ENCODE measurements around the gene CCDC159.

DNA sequence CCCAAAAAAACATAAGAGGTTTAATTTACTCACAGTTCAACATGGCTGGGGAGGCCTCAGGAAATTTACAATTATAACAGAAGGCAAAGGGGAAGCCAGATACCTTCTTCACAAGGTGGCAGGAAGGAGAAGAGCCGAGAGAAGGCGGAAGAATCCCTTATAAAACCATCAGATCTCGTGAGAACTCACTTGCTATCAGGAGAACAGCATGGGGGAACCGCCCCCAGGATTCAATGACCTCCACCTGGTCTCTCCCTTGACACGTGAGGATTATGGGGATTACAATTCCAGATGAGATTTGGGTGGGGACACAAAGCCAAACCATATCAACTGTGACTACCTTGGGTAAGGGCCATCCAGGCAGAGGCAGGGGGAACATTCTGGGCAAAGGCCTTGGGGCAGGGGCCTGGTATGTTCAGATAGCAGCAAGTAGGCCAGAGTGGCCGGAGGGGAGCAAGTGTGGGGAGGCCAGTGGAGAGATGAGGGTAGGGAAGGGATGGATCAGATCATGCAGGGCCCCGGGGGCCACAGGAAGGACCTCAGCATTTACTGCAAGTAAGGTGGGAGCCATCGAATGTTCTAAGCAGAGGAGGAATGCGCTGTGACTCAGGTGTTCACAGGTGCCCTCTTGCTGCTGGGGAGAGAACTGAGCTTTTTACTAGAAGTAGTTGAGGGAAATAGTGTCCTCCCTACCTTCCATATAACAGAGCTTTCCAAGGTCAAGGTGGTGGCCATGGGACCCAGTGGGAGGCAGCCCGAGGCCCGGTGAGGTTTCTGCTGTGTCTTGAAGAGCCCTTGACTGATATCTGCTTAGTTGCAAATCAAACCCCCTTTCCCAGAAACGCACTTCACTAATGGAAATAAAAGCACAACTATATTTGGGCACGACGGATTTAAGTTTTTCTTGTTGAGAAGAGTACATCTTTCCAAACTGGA is 24.9 kb upstream of the CCDC159 start:
- TF ChIP-seq EZH2phosphoT487 (IDR thresholded peaks at IDR 0.05): no peak
- TF ChIP-seq, protein P1, sequence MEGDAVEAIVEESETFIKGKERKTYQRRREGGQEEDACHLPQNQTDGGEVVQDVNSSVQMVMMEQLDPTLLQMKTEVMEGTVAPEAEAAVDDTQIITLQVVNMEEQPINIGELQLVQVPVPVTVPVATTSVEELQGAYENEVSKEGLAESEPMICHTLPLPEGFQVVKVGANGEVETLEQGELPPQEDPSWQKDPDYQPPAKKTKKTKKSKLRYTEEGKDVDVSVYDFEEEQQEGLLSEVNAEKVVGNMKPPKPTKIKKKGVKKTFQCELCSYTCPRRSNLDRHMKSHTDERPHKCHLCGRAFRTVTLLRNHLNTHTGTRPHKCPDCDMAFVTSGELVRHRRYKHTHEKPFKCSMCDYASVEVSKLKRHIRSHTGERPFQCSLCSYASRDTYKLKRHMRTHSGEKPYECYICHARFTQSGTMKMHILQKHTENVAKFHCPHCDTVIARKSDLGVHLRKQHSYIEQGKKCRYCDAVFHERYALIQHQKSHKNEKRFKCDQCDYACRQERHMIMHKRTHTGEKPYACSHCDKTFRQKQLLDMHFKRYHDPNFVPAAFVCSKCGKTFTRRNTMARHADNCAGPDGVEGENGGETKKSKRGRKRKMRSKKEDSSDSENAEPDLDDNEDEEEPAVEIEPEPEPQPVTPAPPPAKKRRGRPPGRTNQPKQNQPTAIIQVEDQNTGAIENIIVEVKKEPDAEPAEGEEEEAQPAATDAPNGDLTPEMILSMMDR (IDR thresholded peaks at IDR 0.05): no peak

All from neural progenitor cell (in vitro differentiated cells).